Natural killer cell (primary cell): ENCODE data around the gene KLK5. TPM values are rescaled to one million over a fixed set of nuclear protein-coding genes. Genes with fewer than 3 reads are reported as not detected.

Source experiments
- ATAC-seq, 3 donors: fragments of 150-1000 bp in 2 of 3; fragments of 200-7000 bp in 1 of 3; cut with Tn5 transposase; 1 replicate in 1 of 3; 2 replicates in 2 of 3; pipeline ENCODE4 v1.10.0; 2021; ENCODE audit warnings: mild to moderate bottlenecking in 2 of 3, moderate library complexity in 2 of 3
- DNase-seq, 2 donors: peaks; one replicate each; pipeline versions ENCODE4 v3.0.0 to v3.0.0-alpha.2; 2013 to 2021; ENCODE audit warnings: mixed read lengths in 1 of 2
- H3K27ac ChIP-seq: one replicate; pipeline ENCODE4 v1.5.1; 2013; ENCODE audit warnings: mild to moderate bottlenecking, low read length
- H3K27me3 ChIP-seq: one replicate; pipeline ENCODE4 v1.6.1; 2013; ENCODE audit warnings: low read length; ENCODE audit not compliant: control insufficient read depth, insufficient read depth
- H3K36me3 ChIP-seq: one replicate; pipeline ENCODE4 v1.6.1; 2013; ENCODE audit warnings: low read length; ENCODE audit not compliant: control insufficient read depth, insufficient read depth
- H3K4me1 ChIP-seq: one replicate; pipeline ENCODE4 v1.6.1; 2013; ENCODE audit warnings: low read length; ENCODE audit not compliant: control insufficient read depth, insufficient read depth
- H3K4me3 ChIP-seq: one replicate; pipeline ENCODE4 v1.5.1; 2013; ENCODE audit warnings: low read length
- H3K9me3 ChIP-seq: one replicate; pipeline ENCODE4 v1.6.1; 2013; ENCODE audit warnings: low read length; ENCODE audit not compliant: control insufficient read depth, insufficient read depth
- H3K27ac Mint-ChIP-seq, 2 donors: one replicate each; pipeline ENCODE4 v1.8.0; 2022; ENCODE audit warnings: mild to moderate bottlenecking in 2 of 2, mixed read lengths in 2 of 2, moderate library complexity in 1 of 2
- H3K27me3 Mint-ChIP-seq, 2 donors: one replicate each; pipeline ENCODE4 v1.8.0; 2022; ENCODE audit warnings: low read depth in 2 of 2, mixed read lengths in 2 of 2
- H3K36me3 Mint-ChIP-seq: one replicate; pipeline ENCODE4 v1.8.0; 2022; ENCODE audit warnings: mixed read lengths
- H3K4me1 Mint-ChIP-seq, 2 donors: one replicate each; pipeline ENCODE4 v1.8.0; 2022; ENCODE audit warnings: mixed read lengths in 2 of 2
- H3K4me3 Mint-ChIP-seq: one replicate; pipeline ENCODE4 v1.8.0; 2022; ENCODE audit warnings: mild to moderate bottlenecking, moderate library complexity, mixed read lengths
- H3K9me3 Mint-ChIP-seq, 2 donors: one replicate each; pipeline ENCODE4 v1.8.0; 2022; ENCODE audit warnings: mixed read lengths in 2 of 2
- WGBS: methylation state at CpG from one replicate; pipeline ENCODE4 v1.1.7; 2013; ENCODE audit warnings: missing lambda C conversion rate; ENCODE audit not compliant: insufficient coverage; 5-methylcytosine and 5-hydroxymethylcytosine counted together
- intact Hi-C: fragments of 100-400 bp; cut with micrococcal nuclease; formaldehyde crosslinking; loops from one replicate; pipeline ENCODE4 v1.14.2; 2022
- total RNA-seq, 4 donors: library from RNA; stranded (reverse); fragments of 120-200 nt in 1 of 4; gene quantifications; one replicate each; pipeline versions ENCODE4 v1.2.3 to v1.2.4, GENCODE V29; 2013 to 2022
- TF ChIP-seq, protein P1 (sequence below): fragments of 200-600 bp; IDR thresholded peaks from one replicate; pipeline ENCODE4 v1.8.0; 2022; ENCODE audit warnings: antibody characterized with exemption

The KLK5 gene, protein sequence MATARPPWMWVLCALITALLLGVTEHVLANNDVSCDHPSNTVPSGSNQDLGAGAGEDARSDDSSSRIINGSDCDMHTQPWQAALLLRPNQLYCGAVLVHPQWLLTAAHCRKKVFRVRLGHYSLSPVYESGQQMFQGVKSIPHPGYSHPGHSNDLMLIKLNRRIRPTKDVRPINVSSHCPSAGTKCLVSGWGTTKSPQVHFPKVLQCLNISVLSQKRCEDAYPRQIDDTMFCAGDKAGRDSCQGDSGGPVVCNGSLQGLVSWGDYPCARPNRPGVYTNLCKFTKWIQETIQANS
- not detected for total RNA-seq
- total RNA-seq (2013) = not detected

- intact Hi-C loops = no loop called here
- no peak for DNase-seq
- no peak for ATAC-seq
- no peaks in the 10 kb centered on the region for H3K36me3 Mint-ChIP-seq
- Histone ChIP-seq H3K4me1 (no peaks in the 10 kb centered on the region), H3K9me3 (no peaks in the 10 kb centered on the region), H3K27me3 (no peaks in the 10 kb centered on the region), H3K36me3 (no peaks in the 10 kb centered on the region), H3K27ac (no peak within 1 kb of the TSS), H3K4me3 (no peak within 1 kb of the TSS)
- peaks cover 0 to 6% of the 10 kb centered on the region in 2 donors for H3K4me1 Mint-ChIP-seq
- TF ChIP-seq, protein P1, sequence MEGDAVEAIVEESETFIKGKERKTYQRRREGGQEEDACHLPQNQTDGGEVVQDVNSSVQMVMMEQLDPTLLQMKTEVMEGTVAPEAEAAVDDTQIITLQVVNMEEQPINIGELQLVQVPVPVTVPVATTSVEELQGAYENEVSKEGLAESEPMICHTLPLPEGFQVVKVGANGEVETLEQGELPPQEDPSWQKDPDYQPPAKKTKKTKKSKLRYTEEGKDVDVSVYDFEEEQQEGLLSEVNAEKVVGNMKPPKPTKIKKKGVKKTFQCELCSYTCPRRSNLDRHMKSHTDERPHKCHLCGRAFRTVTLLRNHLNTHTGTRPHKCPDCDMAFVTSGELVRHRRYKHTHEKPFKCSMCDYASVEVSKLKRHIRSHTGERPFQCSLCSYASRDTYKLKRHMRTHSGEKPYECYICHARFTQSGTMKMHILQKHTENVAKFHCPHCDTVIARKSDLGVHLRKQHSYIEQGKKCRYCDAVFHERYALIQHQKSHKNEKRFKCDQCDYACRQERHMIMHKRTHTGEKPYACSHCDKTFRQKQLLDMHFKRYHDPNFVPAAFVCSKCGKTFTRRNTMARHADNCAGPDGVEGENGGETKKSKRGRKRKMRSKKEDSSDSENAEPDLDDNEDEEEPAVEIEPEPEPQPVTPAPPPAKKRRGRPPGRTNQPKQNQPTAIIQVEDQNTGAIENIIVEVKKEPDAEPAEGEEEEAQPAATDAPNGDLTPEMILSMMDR = no peak
- WGBS = 28% methylated on average over 7 of the region's 7 CpGs
- H3K4me3 Mint-ChIP-seq = no peak within 1 kb of the TSS
- no peak within 1 kb of the TSS for H3K27ac Mint-ChIP-seq
- H3K27me3 Mint-ChIP-seq = peaks cover 0 to 16% of the 10 kb centered on the region in 2 donors
- H3K9me3 Mint-ChIP-seq = no peaks in the 10 kb centered on the region
These were observed at the start of gene KLK5 for GRCh38 chr19:50952910-50953309. KLK5 (minus strand) TSS chr19:50953038; CDS start chr19:50952657, 381 bp downstream.

DNA sequence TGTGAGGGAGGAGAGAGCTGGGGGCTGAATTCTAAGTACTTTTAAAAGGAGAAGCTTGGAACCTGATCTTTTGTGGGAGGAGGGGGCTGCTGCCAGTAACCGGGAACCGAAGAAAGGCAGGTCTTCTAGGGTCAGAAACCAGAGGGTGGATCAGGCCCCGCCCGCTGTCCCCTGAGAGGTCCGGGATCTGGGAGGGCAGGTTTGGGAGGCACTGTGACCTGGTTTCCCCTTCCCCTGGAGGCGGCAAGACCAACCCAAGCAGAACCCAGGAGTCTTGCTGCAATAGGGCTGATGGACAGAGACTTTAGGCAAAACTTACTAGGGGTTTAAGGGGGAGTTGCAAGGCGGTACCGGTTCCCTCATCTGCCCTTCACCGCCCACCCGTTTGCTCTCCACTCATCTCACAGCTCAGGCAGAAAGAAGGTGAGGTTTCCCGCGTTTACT lies 49.3 kb upstream of the KLK5 start:
- H3K36me3 ChIP-seq = no peaks in the 10 kb centered on the region
- H3K27ac ChIP-seq = no peak overlapping the region
- WGBS = 66% methylated on average over 12 of the region's 12 CpGs
- peaks cover 5% of the 10 kb centered on the region for H3K27me3 ChIP-seq
- Mint-ChIP-seq H3K4me3 (no peak overlapping the region), H3K36me3 (no peaks in the 10 kb centered on the region), H3K9me3 (no peaks in the 10 kb centered on the region), H3K27ac (peak overlapping the region in 1 of 2 donors; percentile 33), H3K27me3 (peaks cover 40 to 45% of the 10 kb centered on the region in 2 donors), H3K4me1 (peaks cover 0 to 6% of the 10 kb centered on the region in 2 donors)
- H3K9me3 ChIP-seq = no peaks in the 10 kb centered on the region
- ATAC-seq (no peak), DNase-seq (no peak)
- TF ChIP-seq, protein P1 = no peak
- no peaks in the 10 kb centered on the region for H3K4me1 ChIP-seq
- intact Hi-C loops = no loop called here
- H3K4me3 ChIP-seq = no peak overlapping the region

GRCh38 chr19:51001515-51001914 lies 48.7 kb upstream of the KLK5 start, which contains the start of gene KLK8:
KLK8 (minus strand) TSS chr19:51001604; CDS start chr19:51001167, 437 bp downstream.
- no peak within 1 kb of the TSS for H3K4me3 Mint-ChIP-seq

More at GRCh38 chr19:51001515-51001914, 48.7 kb upstream of the KLK5 start, which contains the start of gene KLK8:
- no peak within 1 kb of the TSS for H3K27ac ChIP-seq
- H3K4me1 ChIP-seq = no peaks in the 10 kb centered on the region
- H3K36me3 Mint-ChIP-seq = no peaks in the 10 kb centered on the region
- WGBS = 54% methylated on average over 7 of the region's 7 CpGs
- DNase-seq (no peak), ATAC-seq (no peak)
- H3K4me3 ChIP-seq = no peak within 1 kb of the TSS
- H3K27me3 ChIP-seq = peaks cover 5% of the 10 kb centered on the region
- H3K9me3 Mint-ChIP-seq = no peaks in the 10 kb centered on the region
- peaks cover 39 to 45% of the 10 kb centered on the region in 2 donors for H3K27me3 Mint-ChIP-seq
- H3K4me1 Mint-ChIP-seq = peaks cover 0 to 6% of the 10 kb centered on the region in 2 donors
- H3K27ac Mint-ChIP-seq = peak within 1 kb of the TSS in 1 of 2 donors; percentile 33
- no peaks in the 10 kb centered on the region for H3K9me3 ChIP-seq
- intact Hi-C loops = no loop called here
- TF ChIP-seq, protein P1 = no peak
- no peaks in the 10 kb centered on the region for H3K36me3 ChIP-seq
